PC-9 (cell line): ENCODE results near the gene KTN1. TPM values are rescaled to one million over a fixed set of nuclear protein-coding genes. Genes with fewer than 3 reads are reported as not detected.
A peak's percentile ranks its signal among the peaks of the same experiment; 100 is the strongest.

Experiments
- BruUV-seq: library from RNA; stranded (reverse); fragments of 400-500 nt; replicated peaks from 2 replicates; lab custom pipeline; 2021; lab: Mats Ljungman, UMichigan
- CTCF ChIA-PET: fragments of 300-600 bp; sonication (Branson Sonifier 250); formaldehyde crosslinking; loops from one replicate; lab custom pipeline; 2022; ENCODE audit warnings: antibody characterized with exemption; lab: Charles Lee
- POLR2A ChIA-PET: fragments of 300-600 bp; sonication (Branson Sonifier 250); formaldehyde crosslinking; loops from one replicate; lab custom pipeline; 2022; ENCODE audit warnings: antibody characterized with exemption; ENCODE audit not compliant: unreplicated experiment; lab: Charles Lee
- DNase-seq, 2 experiments: peaks; one replicate each; pipeline versions ENCODE4 v3.0.0 to v3.0.0-alpha.2; 2015 to 2022; ENCODE audit warnings: mixed read lengths in 1 of 2
- H2AFZ ChIP-seq: fragments of 200-600 bp; sonication (generic); 2 replicates; pipeline ENCODE4 v1.8.1; 2017; ENCODE audit warnings: antibody characterized with exemption
- H3F3A ChIP-seq: fragments of 200-600 bp; sonication (generic); 2 replicates; pipeline ENCODE4 v1.8.1; 2017; ENCODE audit warnings: antibody characterized with exemption, mild to moderate bottlenecking, low read depth; ENCODE audit not compliant: insufficient read depth
- H3K27ac ChIP-seq: fragments of 200-600 bp; sonication (generic); 2 replicates; pipeline ENCODE4 v1.6.1; 2016; ENCODE audit warnings: mixed run types
- H3K27me3 ChIP-seq: fragments of 200-600 bp; sonication (generic); 2 replicates; pipeline ENCODE4 v1.6.1; 2016; ENCODE audit warnings: low read depth, mixed run types; ENCODE audit not compliant: insufficient read depth
- H3K36me3 ChIP-seq: fragments of 200-600 bp; sonication (generic); 2 replicates; pipeline ENCODE4 v1.6.1; 2016; ENCODE audit warnings: low read depth, mixed run types
- H3K4me1 ChIP-seq: fragments of 200-600 bp; sonication (generic); replicated peaks from 2 replicates; pipeline ENCODE4 v1.6.1; 2016; ENCODE audit warnings: mixed run types; ENCODE audit not compliant: insufficient read depth
- H3K4me2 ChIP-seq: fragments of 200-600 bp; sonication (generic); 2 replicates; pipeline ENCODE4 v1.6.1; 2017; ENCODE audit warnings: mixed run types
- H3K4me3 ChIP-seq: fragments of 200-600 bp; sonication (generic); 2 replicates; pipeline ENCODE4 v1.6.1; 2016; ENCODE audit warnings: mixed run types
- H3K79me2 ChIP-seq: fragments of 200-600 bp; sonication (generic); 2 replicates; pipeline ENCODE4 v1.6.1; 2017; ENCODE audit warnings: low read depth, mixed run types
- H3K9me2 ChIP-seq: fragments of 200-600 bp; sonication (generic); 2 replicates; pipeline ENCODE4 v1.8.1; 2017; ENCODE audit warnings: mild to moderate bottlenecking; ENCODE audit not compliant: insufficient read depth
- H3K9me3 ChIP-seq: fragments of 200-600 bp; sonication (generic); 2 replicates; pipeline ENCODE4 v1.8.1; 2016; ENCODE audit warnings: low read depth; ENCODE audit not compliant: insufficient read depth
- H4K20me1 ChIP-seq: fragments of 200-600 bp; sonication (generic); 2 replicates; pipeline ENCODE4 v1.8.1; 2017; ENCODE audit not compliant: insufficient read depth
- EZH2 ChIP-seq: fragments of 200-600 bp; sonication (generic); IDR thresholded peaks from 2 replicates; pipeline ENCODE4 v1.8.0; 2017; ENCODE audit warnings: antibody characterized with exemption, low read depth
- intact Hi-C: fragments of 100-400 bp; cut with micrococcal nuclease; formaldehyde crosslinking; loops from one replicate; pipeline ENCODE4 v1.10.0; 2022; ENCODE audit not compliant: unreplicated experiment
- total RNA-seq: library from RNA; stranded (reverse); gene quantifications from 2 replicates; pipeline ENCODE4 v1.2.3, GENCODE V29; 2021
- TF ChIP-seq, protein P1 (sequence below): fragments of 200-600 bp; sonication (generic); conservative IDR thresholded peaks from 2 replicates; pipeline ENCODE4 v1.6.1; 2017; ENCODE audit warnings: mixed run types, antibody characterized with exemption, mild to moderate bottlenecking, moderate library complexity

The KTN1 gene
- total RNA-seq, 1 experiment from 2014 or later, result 250 TPM

DNA sequence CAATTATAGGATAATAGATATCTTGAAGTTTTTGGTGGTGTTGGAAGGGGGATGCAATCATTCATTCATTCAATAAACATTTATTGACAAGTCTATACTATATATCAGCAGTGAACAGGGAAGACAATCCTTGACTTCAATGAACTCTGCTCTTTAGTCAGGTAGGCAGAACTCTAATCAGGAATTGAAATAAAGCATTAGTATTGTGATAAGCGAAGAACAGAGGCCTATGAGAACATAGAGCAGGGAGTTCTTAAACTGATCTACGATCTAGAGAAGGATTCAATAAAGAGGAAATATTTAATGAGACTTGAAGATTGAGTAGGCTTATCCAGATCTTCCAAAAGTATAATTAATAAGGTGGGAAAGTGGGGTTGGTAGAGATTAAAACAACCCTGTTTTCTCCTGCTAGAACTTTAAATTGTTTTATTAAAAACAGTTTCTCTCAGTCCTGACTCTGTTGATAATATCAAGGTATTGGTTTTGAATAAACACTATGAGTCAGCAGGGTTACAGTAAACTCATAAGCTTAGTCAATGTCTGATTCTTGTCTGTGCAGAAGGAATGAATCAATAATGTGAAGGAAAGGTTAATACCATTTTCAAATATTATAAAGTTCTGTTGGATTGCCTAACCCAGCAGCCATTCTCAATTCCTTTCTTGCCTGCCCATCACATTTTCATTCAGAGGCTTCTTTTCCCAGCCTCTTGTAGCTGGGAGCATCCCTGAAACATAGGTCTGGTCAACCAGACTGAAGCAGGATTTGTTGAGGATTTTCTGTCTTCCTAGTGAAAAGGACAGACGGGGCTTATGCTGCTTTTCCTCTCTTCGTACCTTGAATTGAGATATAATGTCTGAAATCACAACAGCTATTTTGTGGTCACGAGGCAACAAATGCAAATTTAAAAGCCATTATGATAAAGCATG, 38.9 kb upstream of the KTN1 start:
- H3K36me3 ChIP-seq, result no peaks in the 10 kb centered on the region
- 0 out of 2 replicates have a peak, but pooled peaks cover 10% of the 10 kb centered on the region for H3K9me3 ChIP-seq
- peak overlapping the region; percentile 10; the same call in 1 of the 2 replicates for H3K4me3 ChIP-seq
- intact Hi-C loops, result loop anchor here (1.0 kb wide), 1 partner anchor 16 kb away; no protein-coding TSS in a partner anchor
- no peaks in the 10 kb centered on the region for H4K20me1 ChIP-seq
- H2AFZ ChIP-seq, result no peak overlapping the region
- ChIA-PET POLR2A (interaction anchor here (0.6 to 0.7 kb wide), 2 partner anchors 87 to 124 kb away, joined by 3 to 5 read pairs; no protein-coding TSS in a partner anchor), CTCF (no interaction called here)
- H3K9me2 ChIP-seq, result no peaks in the 10 kb centered on the region; the same call in 1 of the 2 replicates
- H3K79me2 ChIP-seq, result no peaks in the 10 kb centered on the region
- H3K4me1 ChIP-seq, result peaks cover 39% of the 10 kb centered on the region
- peaks cover 25% of the 10 kb centered on the region for H3F3A ChIP-seq
- TF ChIP-seq EZH2, result no peak
- TF ChIP-seq, protein P1, sequence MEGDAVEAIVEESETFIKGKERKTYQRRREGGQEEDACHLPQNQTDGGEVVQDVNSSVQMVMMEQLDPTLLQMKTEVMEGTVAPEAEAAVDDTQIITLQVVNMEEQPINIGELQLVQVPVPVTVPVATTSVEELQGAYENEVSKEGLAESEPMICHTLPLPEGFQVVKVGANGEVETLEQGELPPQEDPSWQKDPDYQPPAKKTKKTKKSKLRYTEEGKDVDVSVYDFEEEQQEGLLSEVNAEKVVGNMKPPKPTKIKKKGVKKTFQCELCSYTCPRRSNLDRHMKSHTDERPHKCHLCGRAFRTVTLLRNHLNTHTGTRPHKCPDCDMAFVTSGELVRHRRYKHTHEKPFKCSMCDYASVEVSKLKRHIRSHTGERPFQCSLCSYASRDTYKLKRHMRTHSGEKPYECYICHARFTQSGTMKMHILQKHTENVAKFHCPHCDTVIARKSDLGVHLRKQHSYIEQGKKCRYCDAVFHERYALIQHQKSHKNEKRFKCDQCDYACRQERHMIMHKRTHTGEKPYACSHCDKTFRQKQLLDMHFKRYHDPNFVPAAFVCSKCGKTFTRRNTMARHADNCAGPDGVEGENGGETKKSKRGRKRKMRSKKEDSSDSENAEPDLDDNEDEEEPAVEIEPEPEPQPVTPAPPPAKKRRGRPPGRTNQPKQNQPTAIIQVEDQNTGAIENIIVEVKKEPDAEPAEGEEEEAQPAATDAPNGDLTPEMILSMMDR, result no peak
- DNase-seq, result peak in 1 of 2 experiments; percentile 77
- H3K27me3 ChIP-seq, result no peaks in the 10 kb centered on the region
- no TSS peak for BruUV-seq
- H3K27ac ChIP-seq, result peak overlapping the region; percentile 67
- H3K4me2 ChIP-seq, result peak overlapping the region; percentile 59

DNA sequence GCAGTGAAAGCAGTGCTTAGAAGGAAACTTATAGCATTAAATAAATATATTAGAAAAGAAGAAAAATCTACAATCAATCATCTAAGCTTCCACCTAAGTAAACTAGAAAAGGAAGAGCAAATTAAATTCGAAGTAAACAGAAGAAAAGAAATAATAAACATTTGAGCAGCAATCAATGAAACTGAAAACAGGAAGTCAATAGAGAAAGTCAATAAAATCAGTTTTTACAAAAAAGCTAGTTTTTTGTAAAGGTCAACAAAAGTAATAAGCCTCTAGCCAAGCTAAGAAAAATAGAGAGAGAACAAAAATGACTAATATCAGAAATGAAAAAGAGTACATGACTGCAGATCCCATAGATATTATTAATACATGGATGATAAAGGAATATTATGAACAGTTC, 34.2 kb upstream of the KTN1 start:
- no TSS peak for BruUV-seq
- ChIA-PET CTCF (no interaction called here), POLR2A (no interaction called here)
- Histone ChIP-seq H3K27ac (no peak overlapping the region), H3K4me1 (peaks cover 25% of the 10 kb centered on the region), H2AFZ (no peak overlapping the region), H3F3A (peaks cover 12% of the 10 kb centered on the region), H3K9me2 (no peaks in the 10 kb centered on the region; the same call in 1 of the 2 replicates), H3K9me3 (no peaks in the 10 kb centered on the region), H3K36me3 (no peaks in the 10 kb centered on the region), H3K4me3 (no peak overlapping the region), H3K27me3 (no peaks in the 10 kb centered on the region), H4K20me1 (no peaks in the 10 kb centered on the region), H3K79me2 (no peaks in the 10 kb centered on the region), H3K4me2 (no peak overlapping the region)
- no peak for TF ChIP-seq EZH2
- TF ChIP-seq, protein P1, result no peak
- intact Hi-C loops, result no loop called here
- no peak for DNase-seq

DNA sequence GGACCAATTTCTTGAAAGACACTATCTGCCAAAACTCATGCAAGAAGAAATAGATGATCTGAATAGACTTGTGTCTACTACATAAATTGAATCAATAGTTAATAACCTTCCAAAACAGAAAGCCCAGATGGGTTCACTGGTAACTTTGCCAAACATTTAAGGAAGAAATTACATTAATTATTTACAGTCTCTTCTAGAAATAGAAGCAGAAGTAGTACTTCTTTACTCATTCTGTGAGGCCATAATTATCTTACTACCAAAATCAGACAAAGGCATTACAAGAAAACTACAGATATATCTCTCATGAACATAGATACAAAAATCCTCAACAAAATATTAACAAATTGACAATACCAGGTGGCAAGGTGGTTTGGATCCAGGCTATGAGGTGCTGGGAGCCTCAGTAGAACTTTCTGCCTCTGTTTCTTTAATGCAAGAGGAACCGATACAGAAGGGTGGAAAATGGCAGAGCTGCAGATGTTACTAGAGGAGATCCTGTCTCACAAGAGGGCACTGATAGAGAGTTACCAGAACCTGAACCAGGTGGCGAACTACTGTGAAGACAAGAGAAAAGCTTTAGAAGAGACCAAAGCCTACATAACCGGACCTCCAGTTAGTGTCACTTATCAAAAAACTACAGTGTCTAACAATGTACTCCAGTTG, 33.7 kb upstream of the KTN1 start:
- H3K9me3 ChIP-seq, result no peaks in the 10 kb centered on the region
- H3K79me2 ChIP-seq, result no peaks in the 10 kb centered on the region
- no peaks in the 10 kb centered on the region for H3K36me3 ChIP-seq
- no TSS peak for BruUV-seq
- H3K4me2 ChIP-seq, result no peak overlapping the region
- no peaks in the 10 kb centered on the region for H3K27me3 ChIP-seq
- H2AFZ ChIP-seq, result no peak overlapping the region
- no peaks in the 10 kb centered on the region; the same call in 1 of the 2 replicates for H3K9me2 ChIP-seq
- TF ChIP-seq, protein P1, result no peak
- no peak for TF ChIP-seq EZH2
- no peak overlapping the region for H3K27ac ChIP-seq
- intact Hi-C loops, result no loop called here
- ChIA-PET CTCF (no interaction called here), POLR2A (no interaction called here)
- H4K20me1 ChIP-seq, result no peaks in the 10 kb centered on the region
- H3K4me1 ChIP-seq, result peaks cover 19% of the 10 kb centered on the region
- H3F3A ChIP-seq, result peaks cover 7% of the 10 kb centered on the region
- no peak overlapping the region for H3K4me3 ChIP-seq
- no peak for DNase-seq
